Activated naive CD8-positive, alpha-beta T cell treated with anti-CD3 and anti-CD28 coated beads, Interleukin-2, amount 50 U/mL, for 24 hours (primary cell): Measurements from ENCODE around the gene ISCU.

Experiments
- ATAC-seq: fragments of 150-1000 bp; cut with Tn5 transposase; one replicate; pipeline ENCODE4 v1.10.0; 2021
- DNase-seq: peaks from one replicate; pipeline ENCODE4 v3.0.0; 2021
- H3K27ac Mint-ChIP-seq: one replicate; pipeline ENCODE4 v1.8.0; 2021; ENCODE audit warnings: mild to moderate bottlenecking, mixed read lengths
- H3K27me3 Mint-ChIP-seq: one replicate; pipeline ENCODE4 v1.8.0; 2021; ENCODE audit warnings: mixed read lengths
- H3K36me3 Mint-ChIP-seq: one replicate; pipeline ENCODE4 v1.8.0; 2021; ENCODE audit warnings: low read depth, mixed read lengths
- H3K4me1 Mint-ChIP-seq: one replicate; pipeline ENCODE4 v1.8.0; 2021; ENCODE audit warnings: mixed read lengths
- H3K4me3 Mint-ChIP-seq: one replicate; pipeline ENCODE4 v1.8.0; 2021; ENCODE audit warnings: mild to moderate bottlenecking, moderate library complexity, mixed read lengths
- H3K9me3 Mint-ChIP-seq: one replicate; pipeline ENCODE4 v1.8.0; 2021; ENCODE audit warnings: mixed read lengths

ISCU gene

GRCh38 chr12:108596854-108597558 is 34.6 kb downstream of the ISCU start:
- Mint-ChIP-seq H3K36me3 (no peaks in the 10 kb centered on the region), H3K27me3 (no peaks in the 10 kb centered on the region), H3K4me1 (no peaks in the 10 kb centered on the region), H3K4me3 (no peak overlapping the region), H3K9me3 (no peaks in the 10 kb centered on the region), H3K27ac (no peak overlapping the region)
- DNase-seq (no peak), ATAC-seq (no peak)

GRCh38 chr12:108597559-108598471 is 35.4 kb downstream of the ISCU start, which contains the start of gene TMEM119:
Gene TMEM119, minus strand, starts transcription at chr12:108598084. Its CDS starts 5,701 bp downstream, at chr12:108592383.
- DNase-seq (no peak), ATAC-seq (no peak)
- Mint-ChIP-seq H3K4me3 (no peak within 1 kb of the TSS), H3K9me3 (no peaks in the 10 kb centered on the region), H3K27ac (no peak within 1 kb of the TSS), H3K36me3 (no peaks in the 10 kb centered on the region), H3K27me3 (no peaks in the 10 kb centered on the region), H3K4me1 (no peaks in the 10 kb centered on the region)

GRCh38 chr12:108598553-108599250 is 36.3 kb downstream of the ISCU start:
- DNase-seq (no peak), ATAC-seq (no peak)
- no peaks in the 10 kb centered on the region for H3K9me3 Mint-ChIP-seq
- no peak overlapping the region for H3K4me3 Mint-ChIP-seq
- H3K27ac Mint-ChIP-seq: no peak overlapping the region
- H3K36me3 Mint-ChIP-seq: no peaks in the 10 kb centered on the region
- H3K27me3 Mint-ChIP-seq: no peaks in the 10 kb centered on the region
- no peaks in the 10 kb centered on the region for H3K4me1 Mint-ChIP-seq

GRCh38 chr12:108599541-108599940 is 37.1 kb downstream of the ISCU start:
- no peaks in the 10 kb centered on the region for H3K27me3 Mint-ChIP-seq
- no peak overlapping the region for H3K4me3 Mint-ChIP-seq
- no peaks in the 10 kb centered on the region for H3K36me3 Mint-ChIP-seq
- DNase-seq (no peak), ATAC-seq (no peak)
- no peaks in the 10 kb centered on the region for H3K9me3 Mint-ChIP-seq
- no peaks in the 10 kb centered on the region for H3K4me1 Mint-ChIP-seq
- H3K27ac Mint-ChIP-seq: no peak overlapping the region

GRCh38 chr12:108599948-108600701 is 37.7 kb downstream of the ISCU start:
- DNase-seq: no peak
- Mint-ChIP-seq H3K4me3 (no peak overlapping the region), H3K27ac (no peak overlapping the region)

GRCh38 chr12:108600702-108601007 is 38.3 kb downstream of the ISCU start:
- Mint-ChIP-seq H3K9me3 (peaks cover 4% of the 10 kb centered on the region), H3K36me3 (no peaks in the 10 kb centered on the region), H3K4me3 (no peak overlapping the region), H3K27ac (no peak overlapping the region), H3K27me3 (peaks cover 3% of the 10 kb centered on the region), H3K4me1 (peaks cover 3% of the 10 kb centered on the region)
- DNase-seq: no peak
- ATAC-seq: no peak

More at GRCh38 chr12:108599948-108600701, 37.7 kb downstream of the ISCU start:
- H3K4me1 Mint-ChIP-seq: no peaks in the 10 kb centered on the region
- H3K27me3 Mint-ChIP-seq: no peaks in the 10 kb centered on the region
- H3K36me3 Mint-ChIP-seq: no peaks in the 10 kb centered on the region
- no peaks in the 10 kb centered on the region for H3K9me3 Mint-ChIP-seq
- no peak for ATAC-seq

GRCh38 chr12:108602209-108602705 is 39.9 kb downstream of the ISCU start:
- ATAC-seq (no peak), DNase-seq (no peak)
- Mint-ChIP-seq H3K36me3 (peaks cover 2% of the 10 kb centered on the region), H3K4me1 (peaks cover 3% of the 10 kb centered on the region), H3K27me3 (peaks cover 3% of the 10 kb centered on the region), H3K9me3 (peaks cover 4% of the 10 kb centered on the region), H3K27ac (no peak overlapping the region), H3K4me3 (no peak overlapping the region)

- Mint-ChIP-seq H3K27ac (no peak overlapping the region), H3K9me3 (peaks cover 4% of the 10 kb centered on the region), H3K36me3 (peaks cover 2% of the 10 kb centered on the region), H3K27me3 (peaks cover 6% of the 10 kb centered on the region), H3K4me3 (no peak overlapping the region), H3K4me1 (peaks cover 3% of the 10 kb centered on the region)
- no peak for ATAC-seq
- no peak for DNase-seq
Measured at GRCh38 chr12:108602976-108603704, 40.7 kb downstream of the ISCU start.

GRCh38 chr12:108603743-108604142 is 41.3 kb downstream of the ISCU start:
- Mint-ChIP-seq H3K27me3 (peaks cover 6% of the 10 kb centered on the region), H3K4me1 (peaks cover 3% of the 10 kb centered on the region), H3K9me3 (peaks cover 4% of the 10 kb centered on the region), H3K36me3 (peaks cover 2% of the 10 kb centered on the region), H3K4me3 (no peak overlapping the region), H3K27ac (no peak overlapping the region)
- no peak for DNase-seq
- ATAC-seq: no peak

GRCh38 chr12:108604208-108604941 is 42.0 kb downstream of the ISCU start:
- Mint-ChIP-seq H3K4me3 (no peak overlapping the region), H3K36me3 (peaks cover 2% of the 10 kb centered on the region), H3K4me1 (peaks cover 3% of the 10 kb centered on the region), H3K27me3 (peaks cover 6% of the 10 kb centered on the region), H3K9me3 (peaks cover 4% of the 10 kb centered on the region), H3K27ac (peak overlapping the region; percentile 86)
- no peak for DNase-seq
- ATAC-seq: no peak

GRCh38 chr12:108605000-108605689 is 42.7 kb downstream of the ISCU start:
- H3K4me1 Mint-ChIP-seq: peaks cover 3% of the 10 kb centered on the region
- peak overlapping the region; percentile 47 for H3K4me3 Mint-ChIP-seq
- DNase-seq (no peak), ATAC-seq (no peak)
- peaks cover 2% of the 10 kb centered on the region for H3K36me3 Mint-ChIP-seq
- peak overlapping the region; percentile 86 for H3K27ac Mint-ChIP-seq
- H3K9me3 Mint-ChIP-seq: peaks cover 4% of the 10 kb centered on the region
- peaks cover 6% of the 10 kb centered on the region for H3K27me3 Mint-ChIP-seq

- Mint-ChIP-seq H3K9me3 (peaks cover 4% of the 10 kb centered on the region), H3K36me3 (peaks cover 2% of the 10 kb centered on the region), H3K4me1 (peaks cover 3% of the 10 kb centered on the region), H3K27ac (peak overlapping the region; percentile 86), H3K4me3 (peak overlapping the region; percentile 47), H3K27me3 (peaks cover 6% of the 10 kb centered on the region)
- no peak for DNase-seq
- ATAC-seq: no peak
Measured at GRCh38 chr12:108605690-108606406, 43.5 kb downstream of the ISCU start.
